ENCODE measurements around the gene DDX20.

DDX20 gene

GRCh38 chr1:111723871-111724270 is 31.8 kb upstream of the DDX20 start:
- no peak overlapping the region for H3K4me3 ChIP-seq (ENCODE audit: low read length)
- H3K4me1 ChIP-seq (ENCODE audit: control insufficient read depth, insufficient read depth, low read length): peaks cover 22% of the 10 kb centered on the region

GRCh38 chr1:111725192-111725591 is 30.5 kb upstream of the DDX20 start:
- Histone ChIP-seq H3K4me1 (ENCODE audit: control insufficient read depth, insufficient read depth, low read length) (peaks cover 19% of the 10 kb centered on the region), H3K36me3 (ENCODE audit: control insufficient read depth, insufficient read depth, low read length) (no peaks in the 10 kb centered on the region), H3K27me3 (ENCODE audit: control insufficient read depth, insufficient read depth, low read length) (no peaks in the 10 kb centered on the region), H3K9ac (ENCODE audit: low read length) (no peak overlapping the region), H3K9me3 (ENCODE audit: control insufficient read depth, low read length) (no peaks in the 10 kb centered on the region), H3K4me3 (ENCODE audit: low read length) (no peak overlapping the region)

More at GRCh38 chr1:111723871-111724270, 31.8 kb upstream of the DDX20 start:
- Histone ChIP-seq H3K9ac (ENCODE audit: low read length) (no peak overlapping the region), H3K36me3 (ENCODE audit: control insufficient read depth, insufficient read depth, low read length) (no peaks in the 10 kb centered on the region), H3K9me3 (ENCODE audit: control insufficient read depth, low read length) (no peaks in the 10 kb centered on the region), H3K27me3 (ENCODE audit: control insufficient read depth, insufficient read depth, low read length) (no peaks in the 10 kb centered on the region)

- no peak overlapping the region for H3K9ac ChIP-seq (ENCODE audit: low read length)
- no peak overlapping the region for H3K4me3 ChIP-seq (ENCODE audit: low read length)
- no peaks in the 10 kb centered on the region for H3K9me3 ChIP-seq (ENCODE audit: control insufficient read depth, low read length)
- H3K4me1 ChIP-seq (ENCODE audit: control insufficient read depth, insufficient read depth, low read length): peaks cover 3% of the 10 kb centered on the region
- no peaks in the 10 kb centered on the region for H3K36me3 ChIP-seq (ENCODE audit: control insufficient read depth, insufficient read depth, low read length)
- H3K27me3 ChIP-seq (ENCODE audit: control insufficient read depth, insufficient read depth, low read length): no peaks in the 10 kb centered on the region
These were observed 28.6 kb upstream of the DDX20 start for GRCh38 chr1:111727056-111727455.

- H3K9me3 ChIP-seq (ENCODE audit: control insufficient read depth, low read length): no peaks in the 10 kb centered on the region
- H3K36me3 ChIP-seq (ENCODE audit: control insufficient read depth, insufficient read depth, low read length): no peaks in the 10 kb centered on the region
- peaks cover 13% of the 10 kb centered on the region for H3K4me1 ChIP-seq (ENCODE audit: control insufficient read depth, insufficient read depth, low read length)
- H3K9ac ChIP-seq (ENCODE audit: low read length): no peak overlapping the region
- no peak overlapping the region for H3K4me3 ChIP-seq (ENCODE audit: low read length)
- H3K27me3 ChIP-seq (ENCODE audit: control insufficient read depth, insufficient read depth, low read length): no peaks in the 10 kb centered on the region
These were observed 26.3 kb upstream of the DDX20 start for GRCh38 chr1:111729271-111729921.

GRCh38 chr1:111729946-111730681 is 25.6 kb upstream of the DDX20 start:
- no peak overlapping the region for H3K9ac ChIP-seq (ENCODE audit: low read length)

GRCh38 chr1:111730706-111731105 is 25.0 kb upstream of the DDX20 start:
- H3K4me1 ChIP-seq (ENCODE audit: control insufficient read depth, insufficient read depth, low read length): peaks cover 17% of the 10 kb centered on the region
- no peak overlapping the region for H3K9ac ChIP-seq (ENCODE audit: low read length)
- H3K4me3 ChIP-seq (ENCODE audit: low read length): no peak overlapping the region
- no peaks in the 10 kb centered on the region for H3K27me3 ChIP-seq (ENCODE audit: control insufficient read depth, insufficient read depth, low read length)
- no peaks in the 10 kb centered on the region for H3K36me3 ChIP-seq (ENCODE audit: control insufficient read depth, insufficient read depth, low read length)
- no peaks in the 10 kb centered on the region for H3K9me3 ChIP-seq (ENCODE audit: control insufficient read depth, low read length)

More at GRCh38 chr1:111729946-111730681, 25.6 kb upstream of the DDX20 start:
- Histone ChIP-seq H3K4me1 (ENCODE audit: control insufficient read depth, insufficient read depth, low read length) (peaks cover 17% of the 10 kb centered on the region), H3K27me3 (ENCODE audit: control insufficient read depth, insufficient read depth, low read length) (no peaks in the 10 kb centered on the region), H3K9me3 (ENCODE audit: control insufficient read depth, low read length) (no peaks in the 10 kb centered on the region), H3K36me3 (ENCODE audit: control insufficient read depth, insufficient read depth, low read length) (no peaks in the 10 kb centered on the region), H3K4me3 (ENCODE audit: low read length) (no peak overlapping the region)

GRCh38 chr1:111731956-111732355 is 23.7 kb upstream of the DDX20 start:
- Histone ChIP-seq H3K4me3 (ENCODE audit: low read length) (no peak overlapping the region), H3K4me1 (ENCODE audit: control insufficient read depth, insufficient read depth, low read length) (peaks cover 21% of the 10 kb centered on the region), H3K9ac (ENCODE audit: low read length) (no peak overlapping the region), H3K36me3 (ENCODE audit: control insufficient read depth, insufficient read depth, low read length) (no peaks in the 10 kb centered on the region), H3K9me3 (ENCODE audit: control insufficient read depth, low read length) (no peaks in the 10 kb centered on the region), H3K27me3 (ENCODE audit: control insufficient read depth, insufficient read depth, low read length) (no peaks in the 10 kb centered on the region)

- peaks cover 24% of the 10 kb centered on the region for H3K4me1 ChIP-seq (ENCODE audit: control insufficient read depth, insufficient read depth, low read length)
- no peak overlapping the region for H3K4me3 ChIP-seq (ENCODE audit: low read length)
- peaks cover 2% of the 10 kb centered on the region for H3K27me3 ChIP-seq (ENCODE audit: control insufficient read depth, insufficient read depth, low read length)
These were observed 23.0 kb upstream of the DDX20 start for GRCh38 chr1:111732718-111733117.

GRCh38 chr1:111733183-111733991 is 22.3 kb upstream of the DDX20 start:
- Histone ChIP-seq H3K4me3 (ENCODE audit: low read length) (no peak overlapping the region), H3K9me3 (ENCODE audit: control insufficient read depth, low read length) (no peaks in the 10 kb centered on the region), H3K4me1 (ENCODE audit: control insufficient read depth, insufficient read depth, low read length) (peaks cover 28% of the 10 kb centered on the region), H3K27me3 (ENCODE audit: control insufficient read depth, insufficient read depth, low read length) (peaks cover 8% of the 10 kb centered on the region), H3K9ac (ENCODE audit: low read length) (peak overlapping the region; percentile 20), H3K36me3 (ENCODE audit: control insufficient read depth, insufficient read depth, low read length) (no peaks in the 10 kb centered on the region)

More at GRCh38 chr1:111732718-111733117, 23.0 kb upstream of the DDX20 start:
- H3K9me3 ChIP-seq (ENCODE audit: control insufficient read depth, low read length): no peaks in the 10 kb centered on the region
- H3K9ac ChIP-seq (ENCODE audit: low read length): no peak overlapping the region
- H3K36me3 ChIP-seq (ENCODE audit: control insufficient read depth, insufficient read depth, low read length): no peaks in the 10 kb centered on the region

- H3K9me3 ChIP-seq (ENCODE audit: control insufficient read depth, low read length): no peaks in the 10 kb centered on the region
These were observed 21.7 kb upstream of the DDX20 start for GRCh38 chr1:111733992-111734341.

GRCh38 chr1:111734426-111734825 is 21.3 kb upstream of the DDX20 start:
- no peaks in the 10 kb centered on the region for H3K9me3 ChIP-seq (ENCODE audit: control insufficient read depth, low read length)
- H3K4me3 ChIP-seq (ENCODE audit: low read length): no peak overlapping the region
- H3K36me3 ChIP-seq (ENCODE audit: control insufficient read depth, insufficient read depth, low read length): no peaks in the 10 kb centered on the region
- peaks cover 29% of the 10 kb centered on the region for H3K4me1 ChIP-seq (ENCODE audit: control insufficient read depth, insufficient read depth, low read length)
- no peak overlapping the region for H3K9ac ChIP-seq (ENCODE audit: low read length)
- peaks cover 8% of the 10 kb centered on the region for H3K27me3 ChIP-seq (ENCODE audit: control insufficient read depth, insufficient read depth, low read length)

More at GRCh38 chr1:111733992-111734341, 21.7 kb upstream of the DDX20 start:
- Histone ChIP-seq H3K4me1 (ENCODE audit: control insufficient read depth, insufficient read depth, low read length) (peaks cover 29% of the 10 kb centered on the region), H3K27me3 (ENCODE audit: control insufficient read depth, insufficient read depth, low read length) (peaks cover 8% of the 10 kb centered on the region), H3K9ac (ENCODE audit: low read length) (peak overlapping the region; percentile 20), H3K36me3 (ENCODE audit: control insufficient read depth, insufficient read depth, low read length) (no peaks in the 10 kb centered on the region), H3K4me3 (ENCODE audit: low read length) (no peak overlapping the region)

- Histone ChIP-seq H3K27me3 (ENCODE audit: control insufficient read depth, insufficient read depth, low read length) (peaks cover 11% of the 10 kb centered on the region), H3K4me3 (ENCODE audit: low read length) (no peak overlapping the region), H3K9me3 (ENCODE audit: control insufficient read depth, low read length) (no peaks in the 10 kb centered on the region), H3K9ac (ENCODE audit: low read length) (no peak overlapping the region), H3K4me1 (ENCODE audit: control insufficient read depth, insufficient read depth, low read length) (peaks cover 32% of the 10 kb centered on the region), H3K36me3 (ENCODE audit: control insufficient read depth, insufficient read depth, low read length) (no peaks in the 10 kb centered on the region)
These were observed 20.8 kb upstream of the DDX20 start for GRCh38 chr1:111734856-111735255.
